HFF-Myc (cell line): ENCODE measurements around the gene SLC25A3.
"Not testable (repeated sequence)": the region's sequence is repeated elsewhere in the genome, so short reads cannot be mapped to it uniquely, and the experiment has no call there.

ENCODE experiments used
- DNase-seq: peaks from one replicate; pipeline ENCODE4 v3.0.0-alpha.2; 2011; ENCODE audit warnings: low read depth; ENCODE audit errors: extremely low read depth
- H3K4me3 ChIP-seq: replicated peaks from 2 replicates; pipeline ENCODE4 v1.5.1; 2011; ENCODE audit warnings: low read depth, mild to moderate bottlenecking, control low read depth, low read length
- CTCF ChIP-seq: IDR thresholded peaks from 2 replicates; pipeline ENCODE4 v1.5.1; 2012; ENCODE audit warnings: mild to moderate bottlenecking, low read depth, low read length, control low read depth; ENCODE audit errors: missing control alignments

The SLC25A3 gene

DNA sequence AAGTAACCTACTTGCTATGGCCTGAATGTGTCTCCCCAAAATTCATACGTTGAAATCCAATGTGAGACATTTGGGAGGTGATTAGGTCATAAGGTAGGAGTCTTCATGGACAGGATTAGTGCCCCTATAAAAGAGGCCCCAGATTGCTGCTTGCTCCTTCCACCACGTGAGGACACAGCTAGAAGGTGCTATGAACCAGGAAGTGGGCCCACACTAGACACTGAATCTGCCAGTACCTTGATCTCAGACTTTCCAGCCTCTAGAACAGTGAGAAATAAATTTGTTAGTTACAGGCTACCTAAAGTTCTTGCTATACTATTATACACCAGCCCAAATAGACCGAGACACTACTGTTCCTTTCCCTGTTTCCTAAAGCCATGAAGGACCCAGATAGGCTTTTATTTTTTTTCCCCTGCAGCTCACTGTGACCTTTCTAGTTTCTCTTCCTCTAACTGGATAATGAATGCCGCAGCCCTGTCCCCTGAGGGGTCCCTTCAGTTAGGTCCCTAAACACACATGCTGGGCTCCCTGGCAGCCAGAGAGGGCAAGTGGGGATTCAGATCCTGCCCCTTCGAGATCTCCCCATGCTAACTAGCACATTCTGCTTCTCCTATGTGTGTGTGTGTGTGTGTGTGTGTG lies 19.3 kb downstream of the SLC25A3 start:
- DNase-seq = no peak
- no peak for TF ChIP-seq CTCF
- H3K4me3 ChIP-seq = no peak overlapping the region

GRCh38 chr12:98618952-98619351 lies 25.5 kb downstream of the SLC25A3 start:
- no peak for TF ChIP-seq CTCF
- no peak overlapping the region for H3K4me3 ChIP-seq
- DNase-seq = no peak

DNA sequence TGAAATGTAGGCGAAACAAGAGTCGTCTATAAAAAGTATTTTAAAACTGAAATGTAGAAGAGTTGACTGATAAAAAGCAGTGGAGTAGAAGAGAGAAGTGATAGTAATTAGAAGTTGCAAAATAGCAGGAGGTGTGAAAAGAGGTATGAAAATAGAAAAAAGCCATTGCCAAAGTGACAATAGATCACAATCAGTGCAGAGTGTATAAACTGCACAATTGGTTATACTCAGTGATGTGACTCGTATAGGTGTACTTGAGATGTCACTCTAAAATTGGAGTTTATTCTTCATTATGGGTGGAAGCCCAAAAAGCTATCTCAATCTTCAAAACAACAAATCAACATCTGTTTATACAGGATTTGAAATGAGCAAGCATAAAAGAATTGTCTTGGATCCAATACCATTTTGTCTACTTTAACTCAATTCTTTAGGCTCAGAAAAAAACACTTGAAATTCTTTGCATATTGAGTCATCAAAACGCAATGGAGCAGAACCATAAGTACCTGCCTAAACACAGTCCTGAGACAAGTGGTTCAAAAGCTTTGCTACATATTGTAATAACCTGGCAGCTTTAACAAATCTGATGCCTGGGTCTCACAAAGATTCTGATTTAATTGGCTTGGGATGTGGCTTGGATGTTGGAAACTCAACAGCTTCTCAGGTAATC lies 42.3 kb downstream of the SLC25A3 start:
- peak; percentile 37 for DNase-seq
- no peak for TF ChIP-seq CTCF
- H3K4me3 ChIP-seq = no peak overlapping the region

- DNase-seq = no peak
- TF ChIP-seq CTCF = no peak
- no peak overlapping the region for H3K4me3 ChIP-seq
These were observed 43.6 kb downstream of the SLC25A3 start for GRCh38 chr12:98637068-98637467.

DNA sequence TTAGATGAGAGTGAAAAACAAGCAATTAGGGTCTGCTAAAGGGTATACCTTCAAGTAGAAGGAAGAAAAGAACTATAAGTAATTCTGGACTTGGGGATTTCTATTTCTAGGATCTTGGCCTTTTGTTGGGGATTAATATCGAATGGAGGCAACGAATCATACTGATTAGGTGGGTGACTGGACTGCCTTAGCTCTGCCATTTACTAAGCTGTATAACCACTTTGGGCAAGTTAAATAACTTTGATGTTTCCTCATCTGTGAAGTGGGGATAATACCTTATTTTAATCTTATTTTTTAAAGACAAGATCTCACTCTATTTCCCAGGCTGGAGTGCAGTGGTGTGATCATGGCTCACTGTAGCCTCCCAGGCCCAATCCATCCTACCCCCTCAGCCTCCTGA lies 44.5 kb downstream of the SLC25A3 start:
- no peak overlapping the region for H3K4me3 ChIP-seq
- TF ChIP-seq CTCF = no peak
- DNase-seq = no peak

- no peak for TF ChIP-seq CTCF
- no peak for DNase-seq
- H3K4me3 ChIP-seq = no peak overlapping the region
These were observed 46.0 kb downstream of the SLC25A3 start for GRCh38 chr12:98639491-98639890.

DNA sequence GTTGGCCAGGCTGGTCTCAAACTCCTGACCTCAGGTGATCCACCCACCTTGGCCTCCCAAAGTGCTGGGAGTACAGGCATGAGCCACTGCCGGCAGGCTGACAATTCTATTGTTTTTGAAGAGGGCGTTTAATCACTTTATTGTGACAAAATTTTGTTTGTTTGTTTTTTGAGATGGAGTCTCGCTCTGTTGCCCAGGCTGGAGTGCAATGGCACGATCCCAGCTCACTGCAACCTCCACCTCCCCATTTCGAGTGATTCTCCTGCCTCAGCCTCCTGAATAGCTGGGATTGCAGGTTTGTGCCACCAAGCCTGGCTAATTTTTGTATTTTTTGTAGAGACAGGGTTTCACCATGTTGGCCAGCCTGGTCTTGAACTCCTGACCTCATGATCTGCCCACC lies 49.3 kb downstream of the SLC25A3 start:
- not testable (repeated sequence) for DNase-seq
- H3K4me3 ChIP-seq = peak overlapping the region; percentile 94
